ENCODE results near the gene SF3B1.
A peak's percentile ranks its signal among the peaks of the same experiment; 100 is the strongest.
"Not testable (repeated sequence)": the region's sequence is repeated elsewhere in the genome, so short reads cannot be mapped to it uniquely, and the experiment has no call there.

The SF3B1 gene

GRCh38 chr2:197434541-197435513 lies at the start of gene SF3B1:
SF3B1 (minus strand) TSS chr2:197435028; CDS start chr2:197434999, 29 bp downstream.
- peak; percentile 93 for DNase-seq (ENCODE audit: low spot score)
- TF ChIP-seq CTCF (IDR thresholded peaks at IDR 0.05; ENCODE audit: extremely low read depth, insufficient read depth, missing control alignments): no peak
- in situ Hi-C loops (cut with MboI; ENCODE audit: low pct_unique_long_range_greater_than_20kb, low sequenced_read_pairs, unreplicated experiment): no loop called here

GRCh38 chr2:197484248-197484647 lies 49.4 kb upstream of the SF3B1 start:
- DNase-seq (ENCODE audit: low spot score); in situ Hi-C loops (cut with MboI; ENCODE audit: low pct_unique_long_range_greater_than_20kb, low sequenced_read_pairs, unreplicated experiment): not testable (repeated sequence)

- in situ Hi-C loops (cut with MboI; ENCODE audit: low pct_unique_long_range_greater_than_20kb, low sequenced_read_pairs, unreplicated experiment): no loop called here
- no peak for DNase-seq (ENCODE audit: low spot score)
Observed at GRCh38 chr2:197480165-197481036, 45.6 kb upstream of the SF3B1 start.

GRCh38 chr2:197477797-197478196 lies 43.0 kb upstream of the SF3B1 start:
- no peak for TF ChIP-seq CTCF (IDR thresholded peaks at IDR 0.05; ENCODE audit: extremely low read depth, insufficient read depth, missing control alignments)
- DNase-seq (ENCODE audit: low spot score): no peak
- in situ Hi-C loops (cut with MboI; ENCODE audit: low pct_unique_long_range_greater_than_20kb, low sequenced_read_pairs, unreplicated experiment): no loop called here

More at GRCh38 chr2:197480165-197481036, 45.6 kb upstream of the SF3B1 start:
- no peak for TF ChIP-seq CTCF (IDR thresholded peaks at IDR 0.05; ENCODE audit: extremely low read depth, insufficient read depth, missing control alignments)

- TF ChIP-seq CTCF (IDR thresholded peaks at IDR 0.05; ENCODE audit: extremely low read depth, insufficient read depth, missing control alignments): no peak
- in situ Hi-C loops (cut with MboI; ENCODE audit: low pct_unique_long_range_greater_than_20kb, low sequenced_read_pairs, unreplicated experiment): no loop called here
- no peak for DNase-seq (ENCODE audit: low spot score)
Observed at GRCh38 chr2:197472166-197472565, 37.3 kb upstream of the SF3B1 start.

GRCh38 chr2:197464175-197464574 lies 29.3 kb upstream of the SF3B1 start:
- in situ Hi-C loops (cut with MboI; ENCODE audit: low pct_unique_long_range_greater_than_20kb, low sequenced_read_pairs, unreplicated experiment): no loop called here
- TF ChIP-seq CTCF (IDR thresholded peaks at IDR 0.05; ENCODE audit: extremely low read depth, insufficient read depth, missing control alignments): no peak
- DNase-seq (ENCODE audit: low spot score): no peak

Data from GM13977 (cell line).